Amygdala (tissue), 56 donors: ENCODE data around the gene JAKMIP1.

Source experiments
- DNase-seq, 56 donors: peaks; one replicate each; lab custom pipeline; 2025; lab: John Stamatoyannopoulos, UW

JAKMIP1 gene

GRCh38 chr4:6184169-6184568, 16.2 kb downstream of the JAKMIP1 start:
- DNase-seq: no peak

GRCh38 chr4:6183740-6184139, 16.6 kb downstream of the JAKMIP1 start:
- no peak for DNase-seq

GRCh38 chr4:6182376-6183280, 17.7 kb downstream of the JAKMIP1 start:
- no peak for DNase-seq

- no peak for DNase-seq
Measured at GRCh38 chr4:6180841-6181631, 19.3 kb downstream of the JAKMIP1 start.

- no peak for DNase-seq
Measured at GRCh38 chr4:6179362-6179761, 21.0 kb downstream of the JAKMIP1 start.

- DNase-seq: no peak
Measured at GRCh38 chr4:6178757-6179156, 21.6 kb downstream of the JAKMIP1 start.

- DNase-seq: peak in 1 of 56 donors; percentile 40
Measured at GRCh38 chr4:6177587-6178197, 22.7 kb downstream of the JAKMIP1 start.

GRCh38 chr4:6175426-6175825, 24.9 kb downstream of the JAKMIP1 start:
- DNase-seq: peak in 7 of 56 donors; percentile 11 to 35 (median 13)

GRCh38 chr4:6172927-6173200, 27.5 kb downstream of the JAKMIP1 start:
- no peak for DNase-seq

GRCh38 chr4:6172093-6172926, 28.0 kb downstream of the JAKMIP1 start:
- no peak for DNase-seq

GRCh38 chr4:6169239-6169638, 31.1 kb downstream of the JAKMIP1 start:
- no peak for DNase-seq

GRCh38 chr4:6165766-6166165, 34.6 kb downstream of the JAKMIP1 start:
- no peak for DNase-seq

- no peak for DNase-seq
Measured at GRCh38 chr4:6162885-6163284, 37.5 kb downstream of the JAKMIP1 start.

- no peak for DNase-seq
Measured at GRCh38 chr4:6161921-6162464, 38.4 kb downstream of the JAKMIP1 start.

GRCh38 chr4:6160536-6160935, 39.8 kb downstream of the JAKMIP1 start:
- no peak for DNase-seq

- no peak for DNase-seq
Measured at GRCh38 chr4:6157926-6158325, 42.4 kb downstream of the JAKMIP1 start.

GRCh38 chr4:6155996-6156750, 44.2 kb downstream of the JAKMIP1 start:
- DNase-seq: peak in 1 of 56 donors; percentile 7

GRCh38 chr4:6154875-6155274, 45.5 kb downstream of the JAKMIP1 start:
- DNase-seq: no peak

- no peak for DNase-seq
Measured at GRCh38 chr4:6153874-6154273, 46.5 kb downstream of the JAKMIP1 start.
